ENCODE measurements around the gene SSTR1.

- no peak for TF ChIP-seq GATA3 (IDR thresholded peaks at IDR 0.05; ENCODE audit: low read depth, low read length)
- TF ChIP-seq GATA2 (IDR thresholded peaks at IDR 0.05; ENCODE audit: low read depth, low read length), result no peak
These were observed 9.3 kb upstream of the SSTR1 start for GRCh38 chr14:38198425-38198824.

Measured in SH-SY5Y (cell line).